ENCODE data around the gene FATE1.

The FATE1 gene

GRCh38 chrX:151704041-151704663 lies 11.7 kb upstream of the FATE1 start:
- Histone ChIP-seq H3K27me3 (ENCODE audit: insufficient read depth, insufficient read length) (no peaks in the 10 kb centered on the region), H3K9me3 (ENCODE audit: insufficient read depth, low read length) (no peaks in the 10 kb centered on the region), H3K4me3 (ENCODE audit: insufficient read length, low read depth) (no peak overlapping the region), H3K4me1 (ENCODE audit: insufficient read depth, insufficient read length) (no peaks in the 10 kb centered on the region), H3K36me3 (ENCODE audit: insufficient read depth, insufficient read length, low read length) (no peaks in the 10 kb centered on the region), H3K9ac (ENCODE audit: insufficient read length, low read depth) (no peak overlapping the region)
- TF ChIP-seq YY1 (IDR thresholded peaks at IDR 0.05; ENCODE audit: insufficient read depth, insufficient read length) (no peak), SUZ12 (IDR thresholded peaks at IDR 0.05; ENCODE audit: extremely low read depth, insufficient read depth, insufficient read length) (no peak)
- no peak for DNase-seq (ENCODE audit: low read depth, low spot score)

DNA sequence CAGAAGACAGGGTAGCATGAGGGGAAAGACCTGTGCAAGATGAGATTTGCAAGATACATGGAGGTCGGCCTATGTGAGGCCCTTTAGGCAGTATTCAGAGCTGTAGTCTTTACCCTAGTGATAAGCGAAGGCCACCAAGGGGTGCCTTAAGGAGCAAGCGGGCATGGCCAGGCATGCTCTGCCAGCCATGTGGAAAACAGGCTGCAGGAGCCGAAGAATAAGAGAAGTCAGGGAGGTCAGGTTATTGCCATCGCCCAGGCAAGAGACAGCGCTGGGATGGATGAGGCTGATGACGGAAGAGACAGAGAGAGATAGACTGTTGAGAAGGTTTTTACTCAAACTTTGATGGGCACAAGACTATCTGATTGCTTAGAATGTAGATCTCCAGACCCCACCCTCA lies 7.0 kb upstream of the FATE1 start:
- no peaks in the 10 kb centered on the region for H3K4me1 ChIP-seq (ENCODE audit: insufficient read depth, insufficient read length)
- no peaks in the 10 kb centered on the region for H3K36me3 ChIP-seq (ENCODE audit: insufficient read depth, insufficient read length, low read length)
- no peak for DNase-seq (ENCODE audit: low read depth, low spot score)
- no peak overlapping the region for H3K4me3 ChIP-seq (ENCODE audit: insufficient read length, low read depth)
- no peak for TF ChIP-seq ZNF274 (IDR thresholded peaks at IDR 0.05; ENCODE audit: low read depth, low read length)
- H3K9me3 ChIP-seq (ENCODE audit: insufficient read depth, low read length): no peaks in the 10 kb centered on the region
- H3K27me3 ChIP-seq (ENCODE audit: insufficient read depth, insufficient read length): no peaks in the 10 kb centered on the region
- H3K9ac ChIP-seq (ENCODE audit: insufficient read length, low read depth): no peak overlapping the region

GRCh38 chrX:151710457-151710856 lies 5.4 kb upstream of the FATE1 start:
- no peak overlapping the region for H3K9ac ChIP-seq (ENCODE audit: insufficient read length, low read depth)
- H3K9me3 ChIP-seq (ENCODE audit: insufficient read depth, low read length): no peaks in the 10 kb centered on the region
- H3K27me3 ChIP-seq (ENCODE audit: insufficient read depth, insufficient read length): no peaks in the 10 kb centered on the region
- H3K4me1 ChIP-seq (ENCODE audit: insufficient read depth, insufficient read length): no peaks in the 10 kb centered on the region
- no peak for DNase-seq (ENCODE audit: low read depth, low spot score)
- TF ChIP-seq YY1 (IDR thresholded peaks at IDR 0.05; ENCODE audit: insufficient read depth, insufficient read length): no peak
- no peak for TF ChIP-seq ZNF274 (IDR thresholded peaks at IDR 0.05; ENCODE audit: low read depth, low read length)
- no peak for TF ChIP-seq SUZ12 (IDR thresholded peaks at IDR 0.05; ENCODE audit: extremely low read depth, insufficient read depth, insufficient read length)
- H3K4me3 ChIP-seq (ENCODE audit: insufficient read length, low read depth): no peak overlapping the region
- no peaks in the 10 kb centered on the region for H3K36me3 ChIP-seq (ENCODE audit: insufficient read depth, insufficient read length, low read length)

DNA sequence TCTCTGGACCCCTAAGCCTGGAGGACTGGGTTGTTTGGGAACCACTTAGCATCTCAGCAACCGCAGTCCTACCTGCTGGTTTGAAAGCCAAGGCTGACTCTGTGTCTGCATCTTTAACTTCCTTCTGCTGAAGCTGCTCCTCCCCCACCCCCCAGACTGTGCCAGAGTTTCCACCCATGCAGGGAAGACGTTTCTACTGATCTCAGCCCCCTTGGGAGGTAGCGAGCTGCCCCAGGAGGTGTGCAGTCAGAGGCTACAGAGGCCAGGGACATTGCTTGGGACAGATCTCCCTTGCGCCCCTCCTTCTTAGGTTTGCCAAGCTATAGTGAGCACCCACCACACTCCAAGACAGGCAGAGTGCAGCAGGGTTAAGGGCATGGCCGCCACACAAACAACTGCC lies 4.7 kb upstream of the FATE1 start:
- Histone ChIP-seq H3K4me1 (ENCODE audit: insufficient read depth, insufficient read length) (no peaks in the 10 kb centered on the region), H3K9me3 (ENCODE audit: insufficient read depth, low read length) (no peaks in the 10 kb centered on the region), H3K27me3 (ENCODE audit: insufficient read depth, insufficient read length) (no peaks in the 10 kb centered on the region), H3K36me3 (ENCODE audit: insufficient read depth, insufficient read length, low read length) (no peaks in the 10 kb centered on the region), H3K9ac (ENCODE audit: insufficient read length, low read depth) (no peak overlapping the region), H3K4me3 (ENCODE audit: insufficient read length, low read depth) (no peak overlapping the region)
- TF ChIP-seq YY1 (IDR thresholded peaks at IDR 0.05; ENCODE audit: insufficient read depth, insufficient read length): no peak
- no peak for TF ChIP-seq ZNF274 (IDR thresholded peaks at IDR 0.05; ENCODE audit: low read depth, low read length)
- TF ChIP-seq SUZ12 (IDR thresholded peaks at IDR 0.05; ENCODE audit: extremely low read depth, insufficient read depth, insufficient read length): no peak
- no peak for DNase-seq (ENCODE audit: low read depth, low spot score)

DNA sequence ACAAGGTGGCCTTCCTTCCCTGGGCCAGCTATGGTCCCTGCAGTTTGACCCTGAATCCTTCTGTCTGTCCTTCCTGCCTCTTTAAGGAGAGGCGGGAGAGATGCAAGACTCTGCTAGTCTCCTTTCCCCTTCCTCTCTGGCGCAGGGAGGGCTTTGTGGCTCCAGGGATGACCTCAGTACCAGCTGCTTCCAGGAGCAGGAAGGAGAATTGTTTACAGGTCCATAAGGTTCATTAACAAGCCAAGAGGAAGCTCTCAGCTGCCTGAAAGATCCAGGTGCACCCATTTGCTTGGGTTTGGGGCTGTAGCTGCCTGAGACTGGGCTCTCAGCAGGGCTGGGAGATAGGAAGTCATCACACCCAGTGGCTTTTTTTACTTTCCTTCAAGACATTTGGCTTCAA lies 4.0 kb upstream of the FATE1 start:
- no peaks in the 10 kb centered on the region for H3K27me3 ChIP-seq (ENCODE audit: insufficient read depth, insufficient read length)
- no peak for TF ChIP-seq SUZ12 (IDR thresholded peaks at IDR 0.05; ENCODE audit: extremely low read depth, insufficient read depth, insufficient read length)
- no peak for TF ChIP-seq YY1 (IDR thresholded peaks at IDR 0.05; ENCODE audit: insufficient read depth, insufficient read length)
- TF ChIP-seq ZNF274 (IDR thresholded peaks at IDR 0.05; ENCODE audit: low read depth, low read length): no peak

GRCh38 chrX:151712253-151712652 lies 3.6 kb upstream of the FATE1 start:
- no peak for TF ChIP-seq YY1 (IDR thresholded peaks at IDR 0.05; ENCODE audit: insufficient read depth, insufficient read length)
- TF ChIP-seq ZNF274 (IDR thresholded peaks at IDR 0.05; ENCODE audit: low read depth, low read length): no peak
- TF ChIP-seq SUZ12 (IDR thresholded peaks at IDR 0.05; ENCODE audit: extremely low read depth, insufficient read depth, insufficient read length): no peak
- no peak overlapping the region for H3K9ac ChIP-seq (ENCODE audit: insufficient read length, low read depth)

More for the DNA sequence above, 4.0 kb upstream of the FATE1 start:
- no peak for DNase-seq (ENCODE audit: low read depth, low spot score)
- no peak overlapping the region for H3K9ac ChIP-seq (ENCODE audit: insufficient read length, low read depth)
- no peaks in the 10 kb centered on the region for H3K4me1 ChIP-seq (ENCODE audit: insufficient read depth, insufficient read length)
- no peak overlapping the region for H3K4me3 ChIP-seq (ENCODE audit: insufficient read length, low read depth)
- H3K9me3 ChIP-seq (ENCODE audit: insufficient read depth, low read length): no peaks in the 10 kb centered on the region
- H3K36me3 ChIP-seq (ENCODE audit: insufficient read depth, insufficient read length, low read length): no peaks in the 10 kb centered on the region

DNA sequence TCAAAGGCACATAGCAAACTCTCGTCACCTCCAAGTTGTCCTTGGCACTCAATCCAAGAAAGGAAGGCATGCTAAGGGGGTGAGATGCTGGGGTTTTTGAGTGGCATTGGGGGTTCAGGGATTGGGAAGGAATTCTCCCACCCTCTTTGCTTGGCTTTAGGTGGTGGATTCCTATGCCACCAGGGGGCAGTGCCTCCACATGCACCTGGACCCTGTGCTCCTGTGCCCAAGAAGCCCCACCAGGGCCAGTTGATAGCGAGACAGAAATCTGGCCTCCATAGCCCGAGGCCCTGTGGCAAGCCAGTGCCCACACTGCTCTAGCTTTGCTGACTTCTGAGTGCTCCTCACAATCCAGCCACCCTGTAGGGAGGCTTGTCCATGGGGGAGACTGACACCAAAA lies 2.0 kb upstream of the FATE1 start:
- no peaks in the 10 kb centered on the region for H3K36me3 ChIP-seq (ENCODE audit: insufficient read depth, insufficient read length, low read length)
- no peaks in the 10 kb centered on the region for H3K27me3 ChIP-seq (ENCODE audit: insufficient read depth, insufficient read length)
- no peak overlapping the region for H3K9ac ChIP-seq (ENCODE audit: insufficient read length, low read depth)
- no peaks in the 10 kb centered on the region for H3K9me3 ChIP-seq (ENCODE audit: insufficient read depth, low read length)
- no peak for DNase-seq (ENCODE audit: low read depth, low spot score)
- no peaks in the 10 kb centered on the region for H3K4me1 ChIP-seq (ENCODE audit: insufficient read depth, insufficient read length)
- no peak for TF ChIP-seq YY1 (IDR thresholded peaks at IDR 0.05; ENCODE audit: insufficient read depth, insufficient read length)
- no peak overlapping the region for H3K4me3 ChIP-seq (ENCODE audit: insufficient read length, low read depth)

More at GRCh38 chrX:151712253-151712652, 3.6 kb upstream of the FATE1 start:
- H3K9me3 ChIP-seq (ENCODE audit: insufficient read depth, low read length): no peaks in the 10 kb centered on the region
- no peaks in the 10 kb centered on the region for H3K27me3 ChIP-seq (ENCODE audit: insufficient read depth, insufficient read length)
- H3K36me3 ChIP-seq (ENCODE audit: insufficient read depth, insufficient read length, low read length): no peaks in the 10 kb centered on the region
- no peaks in the 10 kb centered on the region for H3K4me1 ChIP-seq (ENCODE audit: insufficient read depth, insufficient read length)
- DNase-seq (ENCODE audit: low read depth, low spot score): no peak
- no peak overlapping the region for H3K4me3 ChIP-seq (ENCODE audit: insufficient read length, low read depth)

- Histone ChIP-seq H3K36me3 (ENCODE audit: insufficient read depth, insufficient read length, low read length) (no peaks in the 10 kb centered on the region), H3K4me3 (ENCODE audit: insufficient read length, low read depth) (no peak overlapping the region), H3K4me1 (ENCODE audit: insufficient read depth, insufficient read length) (no peaks in the 10 kb centered on the region), H3K9me3 (ENCODE audit: insufficient read depth, low read length) (no peaks in the 10 kb centered on the region), H3K27me3 (ENCODE audit: insufficient read depth, insufficient read length) (no peaks in the 10 kb centered on the region), H3K9ac (ENCODE audit: insufficient read length, low read depth) (no peak overlapping the region)
- no peak for DNase-seq (ENCODE audit: low read depth, low spot score)
- TF ChIP-seq ZNF274 (IDR thresholded peaks at IDR 0.05; ENCODE audit: low read depth, low read length) (no peak), YY1 (IDR thresholded peaks at IDR 0.05; ENCODE audit: insufficient read depth, insufficient read length) (no peak), SUZ12 (IDR thresholded peaks at IDR 0.05; ENCODE audit: extremely low read depth, insufficient read depth, insufficient read length) (no peak)
Measured at GRCh38 chrX:151714362-151714761, 1.5 kb upstream of the FATE1 start.
